Astrocyte (in vitro differentiated cells and primary cell): ENCODE measurements around the gene MEGF6.

ENCODE experiments used
- CTCF ChIP-seq: IDR thresholded peaks from 2 replicates; pipeline ENCODE4 v1.5.1; 2011; ENCODE audit warnings: low read depth, mild to moderate bottlenecking, inconsistent platforms, low read length, moderate library complexity; ENCODE audit not compliant: insufficient read depth
- EZH2 ChIP-seq: IDR thresholded peaks from 2 replicates; pipeline ENCODE4 v1.6.1; 2012; ENCODE audit warnings: mild to moderate bottlenecking, low read length, inconsistent platforms; ENCODE audit not compliant: insufficient read depth

GRCh38 chr1:3492545-3493246 is 118.6 kb downstream of the MEGF6 start:
- TF ChIP-seq CTCF = no peak
- no peak for TF ChIP-seq EZH2
